Stimulated activated CD4-positive, alpha-beta T cell treated with anti-CD3 and anti-CD28 coated beads, Interleukin-4, amount 100 ng/mL, for 4 hours (primary cell): ENCODE data around the gene GRID2.

Experiments
- DNase-seq, 2 experiments: peaks; one replicate each; pipeline ENCODE4 v3.0.0-alpha.2; 2020

GRID2 gene

GRCh38 chr4:93771640-93772411, 1468.1 kb downstream of the GRID2 start:
- no peak for DNase-seq

- DNase-seq, result no peak
These were observed 1469.1 kb downstream of the GRID2 start for GRCh38 chr4:93772858-93773257.

DNA sequence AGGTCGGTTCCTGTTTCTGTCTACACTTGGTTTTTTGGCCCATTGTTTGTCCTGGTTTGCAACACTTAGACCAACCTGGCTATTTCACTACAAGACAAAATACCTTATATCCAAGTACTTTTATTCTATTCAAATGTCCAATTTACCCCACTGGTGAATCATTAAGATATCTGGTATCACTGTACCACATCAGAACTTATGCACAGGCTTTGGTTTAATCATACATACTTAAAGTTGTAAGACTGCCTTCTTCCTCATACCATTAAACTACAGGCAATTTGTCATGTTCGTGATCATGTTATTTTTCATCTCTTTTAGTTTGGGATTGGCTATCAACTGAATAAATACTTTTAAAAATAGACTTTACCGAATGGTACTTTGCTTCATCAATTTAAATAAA, 1471.8 kb downstream of the GRID2 start:
- DNase-seq, result no peak

- DNase-seq, result no peak
These were observed 1472.8 kb downstream of the GRID2 start for GRCh38 chr4:93776386-93777080.

DNA sequence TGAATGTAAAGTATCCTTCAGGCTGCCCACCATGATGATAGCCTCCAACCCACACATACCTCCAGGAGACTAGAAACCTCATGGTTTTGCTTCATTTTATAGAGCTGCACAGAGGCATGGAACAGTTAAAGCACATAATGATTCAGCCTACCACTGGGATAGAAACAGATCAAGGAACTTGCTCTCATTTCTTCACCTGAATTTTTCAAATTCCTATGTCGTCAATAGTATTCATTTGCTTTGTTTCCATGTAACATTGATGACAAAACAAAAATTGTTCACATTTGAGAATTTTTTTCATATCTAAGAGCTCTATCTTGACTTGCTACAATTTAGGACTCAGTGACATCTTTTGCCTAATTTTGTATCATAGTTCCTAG, 1473.3 kb downstream of the GRID2 start:
- no peak for DNase-seq

DNA sequence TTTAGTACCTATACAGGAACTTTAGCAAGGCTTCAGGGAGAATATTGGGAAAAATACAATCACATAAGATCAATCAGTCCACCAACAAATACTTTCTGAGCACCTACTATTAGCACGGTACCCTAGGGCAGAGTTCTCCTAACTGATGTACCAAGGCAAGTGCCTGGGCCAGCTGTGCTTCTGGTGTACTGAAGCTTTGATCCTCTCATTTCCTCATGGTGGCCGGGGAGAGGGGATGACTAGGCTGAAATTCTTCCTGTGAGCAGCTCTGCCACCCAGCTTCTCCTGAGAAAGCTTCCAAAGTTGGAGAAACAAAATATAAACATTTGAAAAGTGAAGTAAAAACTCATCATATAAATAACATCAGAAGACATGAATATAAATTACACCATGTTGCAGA, 1475.5 kb downstream of the GRID2 start:
- no peak for DNase-seq

- no peak for DNase-seq
These were observed 1476.3 kb downstream of the GRID2 start for GRCh38 chr4:93780080-93780479.

- DNase-seq, result no peak
These were observed 1477.4 kb downstream of the GRID2 start for GRCh38 chr4:93781198-93781597.

DNA sequence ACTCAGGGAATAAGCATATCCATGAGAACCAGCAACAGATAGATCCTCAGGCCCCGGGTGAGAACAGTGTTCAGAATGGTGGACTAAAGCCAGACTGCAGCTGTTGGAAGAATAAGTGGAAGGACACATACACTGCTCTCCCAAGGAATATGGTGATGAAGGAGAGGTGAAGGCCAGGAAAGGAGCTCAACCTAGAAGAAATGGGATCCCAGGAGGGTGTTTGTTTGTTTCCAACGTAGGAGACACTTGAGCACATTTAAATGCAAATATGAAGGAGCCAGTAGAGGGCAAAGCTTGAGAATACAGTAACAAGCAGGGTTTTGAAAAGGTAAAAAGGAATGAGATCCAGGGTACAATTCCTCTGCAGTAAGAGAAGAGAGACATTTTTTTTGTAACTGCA, 1482.4 kb downstream of the GRID2 start:
- DNase-seq, result no peak

DNA sequence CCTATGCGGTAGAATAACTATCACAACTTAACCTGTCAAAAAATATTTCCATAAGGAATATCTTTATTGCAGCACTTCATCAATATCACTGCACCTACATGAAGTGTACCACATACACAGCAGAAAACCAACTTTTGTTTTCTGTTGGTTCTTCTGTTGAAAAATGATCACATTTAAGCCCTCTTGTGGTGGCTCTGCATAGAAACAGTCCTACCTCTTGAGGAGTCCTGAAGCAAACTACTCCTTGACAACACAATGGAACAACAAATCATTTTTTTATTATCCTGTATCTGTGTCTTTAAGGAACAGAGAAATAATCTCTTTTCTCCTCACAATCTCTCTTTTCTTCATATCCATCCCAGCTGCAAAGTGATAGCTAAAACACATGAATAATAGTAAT, 1484.9 kb downstream of the GRID2 start:
- DNase-seq, result no peak

GRCh38 chr4:93791570-93792195, 1487.9 kb downstream of the GRID2 start:
- DNase-seq, result peak in 1 of 2 experiments; percentile 4

- no peak for DNase-seq
These were observed 1498.3 kb downstream of the GRID2 start for GRCh38 chr4:93802045-93802444.

- no peak for DNase-seq
These were observed 1506.0 kb downstream of the GRID2 start for GRCh38 chr4:93809773-93810172.

GRCh38 chr4:93810340-93810992, 1506.7 kb downstream of the GRID2 start:
- no peak for DNase-seq

DNA sequence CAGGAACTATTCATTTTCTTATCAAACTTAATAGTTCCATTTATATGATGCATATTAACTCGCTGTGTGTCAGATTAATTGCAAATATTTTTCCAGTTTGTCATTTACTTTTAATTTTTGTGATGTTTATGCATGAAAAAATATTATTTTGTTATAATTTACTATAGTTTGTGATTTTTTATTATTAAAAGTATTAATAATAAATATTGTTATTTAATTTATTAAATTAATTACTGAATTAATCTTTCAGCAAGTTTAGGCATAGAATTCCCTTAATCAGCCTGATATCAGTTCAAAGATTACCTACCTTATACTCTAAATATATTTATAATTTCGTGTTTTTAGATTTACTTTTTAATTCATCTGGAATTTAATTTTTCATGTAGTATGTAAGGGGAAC, 1509.3 kb downstream of the GRID2 start:
- DNase-seq, result no peak

GRCh38 chr4:93814141-93814540, 1510.4 kb downstream of the GRID2 start:
- no peak for DNase-seq

DNA sequence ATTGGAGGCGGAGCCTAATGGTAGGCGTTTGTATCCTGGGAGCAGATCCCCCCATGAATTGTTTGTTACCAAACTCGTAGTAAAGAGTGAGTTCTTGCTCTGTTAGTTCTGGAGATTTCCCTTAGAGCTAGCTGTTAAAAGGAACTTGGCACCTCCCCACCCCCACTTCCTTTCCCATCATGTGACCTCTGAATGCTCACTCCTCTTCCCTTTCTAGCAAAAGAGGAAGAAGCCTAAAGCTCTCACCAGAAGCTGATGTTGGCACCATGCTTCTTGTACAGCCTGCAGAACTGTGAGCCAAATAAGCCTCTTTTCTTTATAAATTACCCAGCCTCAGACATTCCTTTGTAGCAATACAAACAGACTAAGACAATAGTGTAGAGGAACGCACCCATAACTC, 1511.0 kb downstream of the GRID2 start:
- DNase-seq, result no peak
